HuH-7 (cell line): ENCODE results near the gene RALB.
"Not testable (repeated sequence)": the region's sequence is repeated elsewhere in the genome, so short reads cannot be mapped to it uniquely, and the experiment has no call there.

Experiments used
- DNase-seq: peaks from one replicate; pipeline ENCODE4 v3.0.0; 2011; ENCODE audit warnings: low spot score

The RALB gene

GRCh38 chr2:120243211-120243610 is 9.4 kb upstream of the RALB start:
- no peak for DNase-seq

- no peak for DNase-seq
Observed at GRCh38 chr2:120243875-120244553, 8.6 kb upstream of the RALB start.

- DNase-seq, result no peak
Observed at GRCh38 chr2:120244656-120245519, 7.8 kb upstream of the RALB start.

GRCh38 chr2:120245520-120246332 is 6.9 kb upstream of the RALB start:
- peak; percentile 94 for DNase-seq

GRCh38 chr2:120246546-120247300 is 5.9 kb upstream of the RALB start:
- DNase-seq, result no peak

GRCh38 chr2:120247851-120248250 is 4.8 kb upstream of the RALB start:
- DNase-seq, result no peak

GRCh38 chr2:120250640-120251039 is 2.0 kb upstream of the RALB start:
- DNase-seq, result no peak

- no peak for DNase-seq
Observed at GRCh38 chr2:120251078-120251477, 1.6 kb upstream of the RALB start.

- no peak for DNase-seq
Observed at GRCh38 chr2:120251880-120252224, 800 bp upstream of the RALB start.

- DNase-seq, result peak; percentile 72
Observed at GRCh38 chr2:120253021-120253882, 600 bp downstream of the RALB start.

GRCh38 chr2:120254178-120254577 is 1.5 kb downstream of the RALB start:
- DNase-seq, result no peak

GRCh38 chr2:120255071-120255470 is 2.4 kb downstream of the RALB start:
- DNase-seq, result no peak

GRCh38 chr2:120255986-120256650 is 3.5 kb downstream of the RALB start:
- DNase-seq, result no peak

GRCh38 chr2:120256651-120257000 is 4.0 kb downstream of the RALB start:
- DNase-seq, result no peak

GRCh38 chr2:120257522-120257921 is 4.9 kb downstream of the RALB start:
- no peak for DNase-seq

GRCh38 chr2:120258196-120258595 is 5.5 kb downstream of the RALB start:
- DNase-seq, result no peak

- DNase-seq, result not testable (repeated sequence)
Observed at GRCh38 chr2:120259939-120260338, 7.3 kb downstream of the RALB start.

- DNase-seq, result no peak
Observed at GRCh38 chr2:120260736-120261135, 8.1 kb downstream of the RALB start.

- DNase-seq, result no peak
Observed at GRCh38 chr2:120261387-120262006, 8.8 kb downstream of the RALB start.

- no peak for DNase-seq
Observed at GRCh38 chr2:120262150-120262549, 9.5 kb downstream of the RALB start.
